Neural progenitor cell (in vitro differentiated cells): ENCODE measurements around the gene SPOPL. TPM values are rescaled to one million over a fixed set of nuclear protein-coding genes. Genes with fewer than 3 reads are reported as not detected.
"Not testable (repeated sequence)": the region's sequence is repeated elsewhere in the genome, so short reads cannot be mapped to it uniquely, and the experiment has no call there.

Source experiments
- DNase-seq: peaks from one replicate; pipeline ENCODE4 v3.0.0-alpha.2; 2016; ENCODE audit warnings: low spot score
- H2AFZ ChIP-seq: fragments of 200-600 bp; sonication (generic); replicated peaks from 2 replicates; pipeline ENCODE4 v1.6.1; 2016; ENCODE audit warnings: antibody characterized with exemption
- H3F3A ChIP-seq: fragments of 200-600 bp; sonication (generic); 2 replicates; pipeline ENCODE4 v1.6.1; 2016; ENCODE audit warnings: antibody characterized with exemption, low read depth
- H3K27ac ChIP-seq: fragments of 200-600 bp; sonication (generic); 2 replicates; pipeline ENCODE4 v1.5.1; 2016; ENCODE audit warnings: mild to moderate bottlenecking
- H3K27me3 ChIP-seq: fragments of 200-600 bp; sonication (generic); 2 replicates; pipeline ENCODE4 v1.6.1; 2016; ENCODE audit warnings: mild to moderate bottlenecking, moderate library complexity
- H3K36me3 ChIP-seq: fragments of 200-600 bp; sonication (generic); 2 replicates; pipeline ENCODE4 v1.5.1; 2016
- H3K4me1 ChIP-seq: fragments of 200-600 bp; sonication (generic); 2 replicates; pipeline ENCODE4 v1.6.1; 2016; ENCODE audit warnings: mixed run types
- H3K4me2 ChIP-seq: fragments of 200-600 bp; sonication (generic); 2 replicates; pipeline ENCODE4 v1.6.1; 2016
- H3K4me3 ChIP-seq: fragments of 200-600 bp; sonication (generic); 2 replicates; pipeline ENCODE4 v1.5.1; 2016
- H3K79me2 ChIP-seq: fragments of 200-600 bp; sonication (generic); 2 replicates; pipeline ENCODE4 v1.6.1; 2016; ENCODE audit warnings: low read depth
- H3K9ac ChIP-seq: fragments of 200-600 bp; sonication (generic); 2 replicates; pipeline ENCODE4 v1.6.1; 2016
- H3K9me3 ChIP-seq: fragments of 200-600 bp; sonication (generic); 2 replicates; pipeline ENCODE4 v1.5.1; 2016; ENCODE audit warnings: low read depth
- H4K20me1 ChIP-seq: fragments of 200-600 bp; sonication (generic); 2 replicates; pipeline ENCODE4 v1.6.1; 2016; ENCODE audit warnings: low read depth
- H3K27ac Mint-ChIP-seq: 3 replicates; pipeline ENCODE4 v1.8.0; 2021; ENCODE audit warnings: mixed read lengths
- H3K27me3 Mint-ChIP-seq: 2 replicates; pipeline ENCODE4 v1.8.0; 2022; ENCODE audit warnings: low read depth, mild to moderate bottlenecking, inconsistent platforms, moderate library complexity, mixed read lengths; ENCODE audit not compliant: insufficient read depth
- H3K36me3 Mint-ChIP-seq: 3 replicates; pipeline ENCODE4 v1.8.0; 2021; ENCODE audit warnings: mixed read lengths
- H3K4me1 Mint-ChIP-seq: 3 replicates; pipeline ENCODE4 v1.8.0; 2021; ENCODE audit warnings: mixed read lengths
- H3K4me3 Mint-ChIP-seq: 3 replicates; pipeline ENCODE4 v1.8.0; 2021; ENCODE audit warnings: mild to moderate bottlenecking, moderate library complexity, mixed read lengths
- H3K9me3 Mint-ChIP-seq: 3 replicates; pipeline ENCODE4 v1.8.0; 2020; ENCODE audit warnings: mixed read lengths
- EZH2 ChIP-seq: fragments of 200-600 bp; sonication (generic); IDR thresholded peaks from 2 replicates; pipeline ENCODE4 v1.6.1; 2017; ENCODE audit warnings: antibody characterized with exemption, mild to moderate bottlenecking, moderate library complexity
- EZH2phosphoT487 ChIP-seq: fragments of 200-600 bp; sonication (generic); IDR thresholded peaks from 2 replicates; pipeline ENCODE4 v1.6.1; 2017; ENCODE audit warnings: antibody characterized with exemption
- total RNA-seq: library from RNA; depleted of rRNA; stranded (reverse); fragments of >200 nt; gene quantifications from 2 replicates; pipeline ENCODE4 v1.2.3, GENCODE V29; 2015; ENCODE audit warnings: low replicate concordance
- TF ChIP-seq, protein P1 (sequence below): fragments of 200-600 bp; sonication (generic); IDR thresholded peaks from 2 replicates; pipeline ENCODE4 v1.5.1; 2017; ENCODE audit warnings: antibody characterized with exemption, mild to moderate bottlenecking

SPOPL gene
- total RNA-seq, 1 donor from 2014 or later, result 19.8 TPM

DNA sequence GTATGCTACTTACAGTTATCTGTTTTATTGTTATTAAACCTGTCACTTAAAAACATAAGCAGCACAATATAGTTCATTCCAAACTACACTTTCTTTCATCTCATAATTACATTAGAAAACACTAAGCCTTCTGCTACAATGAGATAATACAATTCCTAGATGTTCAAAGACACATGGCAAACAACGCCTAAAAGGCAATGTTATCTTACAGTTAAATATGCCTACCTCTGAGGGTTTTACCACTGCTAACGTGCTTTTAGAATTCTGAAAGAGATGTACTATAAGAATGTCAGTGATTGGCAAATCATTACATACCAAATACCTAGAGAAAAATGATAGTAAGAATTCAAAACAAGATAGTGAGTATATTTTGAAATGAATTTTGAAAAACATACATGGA is 46.8 kb upstream of the SPOPL start:
- H3F3A ChIP-seq, result no peaks in the 10 kb centered on the region
- no peak overlapping the region for H3K4me3 ChIP-seq
- no peaks in the 10 kb centered on the region for H3K4me1 Mint-ChIP-seq
- no peak overlapping the region for H3K27ac Mint-ChIP-seq
- H3K4me3 Mint-ChIP-seq, result no peak overlapping the region
- H3K4me2 ChIP-seq, result no peak overlapping the region
- no peaks in the 10 kb centered on the region for H3K36me3 ChIP-seq
- no peaks in the 10 kb centered on the region for H3K27me3 Mint-ChIP-seq
- H3K27ac ChIP-seq, result no peak overlapping the region
- TF ChIP-seq EZH2phosphoT487, result no peak
- TF ChIP-seq, protein P1, sequence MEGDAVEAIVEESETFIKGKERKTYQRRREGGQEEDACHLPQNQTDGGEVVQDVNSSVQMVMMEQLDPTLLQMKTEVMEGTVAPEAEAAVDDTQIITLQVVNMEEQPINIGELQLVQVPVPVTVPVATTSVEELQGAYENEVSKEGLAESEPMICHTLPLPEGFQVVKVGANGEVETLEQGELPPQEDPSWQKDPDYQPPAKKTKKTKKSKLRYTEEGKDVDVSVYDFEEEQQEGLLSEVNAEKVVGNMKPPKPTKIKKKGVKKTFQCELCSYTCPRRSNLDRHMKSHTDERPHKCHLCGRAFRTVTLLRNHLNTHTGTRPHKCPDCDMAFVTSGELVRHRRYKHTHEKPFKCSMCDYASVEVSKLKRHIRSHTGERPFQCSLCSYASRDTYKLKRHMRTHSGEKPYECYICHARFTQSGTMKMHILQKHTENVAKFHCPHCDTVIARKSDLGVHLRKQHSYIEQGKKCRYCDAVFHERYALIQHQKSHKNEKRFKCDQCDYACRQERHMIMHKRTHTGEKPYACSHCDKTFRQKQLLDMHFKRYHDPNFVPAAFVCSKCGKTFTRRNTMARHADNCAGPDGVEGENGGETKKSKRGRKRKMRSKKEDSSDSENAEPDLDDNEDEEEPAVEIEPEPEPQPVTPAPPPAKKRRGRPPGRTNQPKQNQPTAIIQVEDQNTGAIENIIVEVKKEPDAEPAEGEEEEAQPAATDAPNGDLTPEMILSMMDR, result no peak
- no peak for TF ChIP-seq EZH2
- no peaks in the 10 kb centered on the region for H3K27me3 ChIP-seq
- H3K36me3 Mint-ChIP-seq, result peaks cover 2% of the 10 kb centered on the region
- no peaks in the 10 kb centered on the region for H3K79me2 ChIP-seq
- no peaks in the 10 kb centered on the region for H3K9me3 ChIP-seq
- DNase-seq, result no peak
- H3K9ac ChIP-seq, result no peak overlapping the region
- no peaks in the 10 kb centered on the region for H3K4me1 ChIP-seq
- H2AFZ ChIP-seq, result no peak overlapping the region
- H3K9me3 Mint-ChIP-seq, result peaks cover 6% of the 10 kb centered on the region
- H4K20me1 ChIP-seq, result no peaks in the 10 kb centered on the region

DNA sequence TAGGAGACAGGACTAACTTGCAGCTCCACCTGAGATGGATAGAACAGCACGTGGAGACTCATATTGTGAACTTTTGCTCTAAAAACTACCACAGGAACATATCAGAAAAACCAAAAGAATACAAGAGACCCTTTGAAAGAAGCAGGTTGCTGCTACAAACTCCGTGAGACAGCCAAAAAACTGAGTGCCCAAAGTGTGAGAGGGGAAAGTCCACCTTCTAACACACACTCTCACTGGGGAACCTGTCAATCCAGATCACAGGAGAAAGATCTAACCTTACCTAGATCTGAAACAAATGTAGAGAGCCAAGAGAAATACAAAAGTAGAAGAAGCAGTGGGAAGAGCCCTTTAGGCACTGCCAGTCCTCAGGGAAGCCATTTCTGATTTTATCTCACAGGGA is 46.3 kb upstream of the SPOPL start:
- H3K4me1 Mint-ChIP-seq, result no peaks in the 10 kb centered on the region
- Histone ChIP-seq H3K9ac (no peak overlapping the region), H3F3A (no peaks in the 10 kb centered on the region), H3K4me3 (no peak overlapping the region), H3K9me3 (no peaks in the 10 kb centered on the region), H3K27ac (no peak overlapping the region), H3K27me3 (no peaks in the 10 kb centered on the region), H3K4me2 (no peak overlapping the region), H3K79me2 (no peaks in the 10 kb centered on the region), H4K20me1 (no peaks in the 10 kb centered on the region), H3K36me3 (no peaks in the 10 kb centered on the region), H3K4me1 (no peaks in the 10 kb centered on the region), H2AFZ (no peak overlapping the region)
- H3K4me3 Mint-ChIP-seq, result no peak overlapping the region
- peaks cover 2% of the 10 kb centered on the region for H3K36me3 Mint-ChIP-seq
- DNase-seq, result no peak
- H3K9me3 Mint-ChIP-seq, result peaks cover 11% of the 10 kb centered on the region
- H3K27me3 Mint-ChIP-seq, result no peaks in the 10 kb centered on the region
- H3K27ac Mint-ChIP-seq, result no peak overlapping the region
- TF ChIP-seq EZH2, result no peak
- TF ChIP-seq, protein P1, result no peak
- no peak for TF ChIP-seq EZH2phosphoT487

DNA sequence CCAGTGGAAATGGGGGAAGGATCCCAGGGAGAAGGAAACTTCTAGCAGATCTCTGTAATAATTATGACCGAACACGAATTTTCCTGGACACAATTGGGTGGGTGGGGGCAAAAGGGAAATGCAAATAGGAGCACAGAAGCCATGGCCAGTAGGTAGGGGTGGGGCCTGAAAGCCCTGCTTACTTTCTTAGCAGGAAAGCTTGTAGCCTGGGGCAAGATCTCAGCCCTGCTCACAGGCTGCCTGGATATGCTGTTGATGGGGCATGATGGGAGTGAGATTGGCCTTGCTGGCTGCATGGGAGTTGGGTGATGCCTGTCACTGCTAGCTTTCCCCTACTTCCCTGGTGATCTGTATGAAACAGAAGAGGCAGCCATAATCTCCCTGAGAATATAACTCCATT is 45.9 kb upstream of the SPOPL start:
- no peaks in the 10 kb centered on the region for H4K20me1 ChIP-seq
- no peaks in the 10 kb centered on the region for H3K9me3 ChIP-seq
- no peak overlapping the region for H2AFZ ChIP-seq
- no peak for DNase-seq
- no peak overlapping the region for H3K9ac ChIP-seq
- TF ChIP-seq EZH2phosphoT487 (no peak), EZH2 (no peak)
- TF ChIP-seq, protein P1, result no peak
- no peaks in the 10 kb centered on the region for H3F3A ChIP-seq
- Mint-ChIP-seq H3K27ac (no peak overlapping the region), H3K9me3 (peaks cover 14% of the 10 kb centered on the region), H3K27me3 (no peaks in the 10 kb centered on the region), H3K36me3 (peaks cover 2% of the 10 kb centered on the region), H3K4me1 (no peaks in the 10 kb centered on the region), H3K4me3 (no peak overlapping the region)
- no peak overlapping the region for H3K4me3 ChIP-seq
- H3K79me2 ChIP-seq, result no peaks in the 10 kb centered on the region
- H3K27ac ChIP-seq, result no peak overlapping the region
- H3K36me3 ChIP-seq, result no peaks in the 10 kb centered on the region
- no peak overlapping the region for H3K4me2 ChIP-seq
- no peaks in the 10 kb centered on the region for H3K4me1 ChIP-seq
- no peaks in the 10 kb centered on the region for H3K27me3 ChIP-seq

DNA sequence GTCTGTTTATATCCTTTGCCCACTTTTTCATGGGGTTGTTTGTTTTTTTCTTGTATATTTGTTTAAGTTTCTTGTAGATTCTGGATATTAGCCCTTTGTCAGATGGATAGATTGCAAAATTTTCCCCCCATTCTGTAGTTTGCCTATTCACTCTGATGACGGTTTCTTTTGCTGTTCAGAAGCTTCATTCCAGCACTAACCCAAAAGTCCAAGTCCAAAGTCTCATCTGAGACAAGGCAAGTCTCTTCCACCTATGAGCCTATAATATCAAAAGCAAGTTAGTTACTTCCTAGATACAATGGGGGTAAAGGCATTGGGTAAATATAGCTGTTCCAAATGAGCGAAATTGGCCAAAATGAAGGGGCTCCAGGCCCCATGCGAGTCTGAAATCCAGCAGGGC is 38.9 kb upstream of the SPOPL start:
- H3K9me3 Mint-ChIP-seq, result peaks cover 29% of the 10 kb centered on the region
- H3K79me2 ChIP-seq, H3K4me3 ChIP-seq, H3K36me3 Mint-ChIP-seq, H3K9me3 ChIP-seq, H3K27ac Mint-ChIP-seq, H3K4me2 ChIP-seq, H2AFZ ChIP-seq, H3K27ac ChIP-seq, H3K36me3 ChIP-seq, H4K20me1 ChIP-seq, H3K27me3 ChIP-seq, H3K9ac ChIP-seq, H3F3A ChIP-seq, H3K4me1 Mint-ChIP-seq, H3K4me3 Mint-ChIP-seq, DNase-seq, H3K4me1 ChIP-seq, H3K27me3 Mint-ChIP-seq: not testable (repeated sequence)
